Stimulated activated CD8-positive, alpha-beta memory T cell treated with anti-CD3 and anti-CD28 coated beads, Interleukin-7, amount 100 ng/mL, for 24 hours (primary cell): ENCODE results near the gene CDH26.
"Not testable (repeated sequence)": the region's sequence is repeated elsewhere in the genome, so short reads cannot be mapped to it uniquely, and the experiment has no call there.

ENCODE experiments used
- DNase-seq: peaks from one replicate; pipeline ENCODE4 v3.0.0-alpha.2; 2020; ENCODE audit warnings: low read depth

Gene CDH26

GRCh38 chr20:59940956-59941294 lies 17.3 kb upstream of the CDH26 start:
- DNase-seq = no peak

GRCh38 chr20:59942245-59942644 lies 16.0 kb upstream of the CDH26 start:
- no peak for DNase-seq

GRCh38 chr20:59944726-59945125 lies 13.5 kb upstream of the CDH26 start:
- no peak for DNase-seq

- DNase-seq = no peak
These were observed 13.0 kb upstream of the CDH26 start for GRCh38 chr20:59945175-59945574.

GRCh38 chr20:59945731-59946130 lies 12.5 kb upstream of the CDH26 start:
- DNase-seq = no peak

GRCh38 chr20:59947376-59947775 lies 10.8 kb upstream of the CDH26 start:
- DNase-seq = no peak

- no peak for DNase-seq
These were observed 10.0 kb upstream of the CDH26 start for GRCh38 chr20:59948212-59948611.

GRCh38 chr20:59948828-59949720 lies 9.1 kb upstream of the CDH26 start:
- DNase-seq = no peak

GRCh38 chr20:59949911-59950310 lies 8.3 kb upstream of the CDH26 start:
- no peak for DNase-seq

- no peak for DNase-seq
These were observed 3.5 kb upstream of the CDH26 start for GRCh38 chr20:59954718-59955117.

GRCh38 chr20:59955131-59955796 lies 3.0 kb upstream of the CDH26 start:
- no peak for DNase-seq

GRCh38 chr20:59957568-59957967 lies 655 bp upstream of the CDH26 start:
- DNase-seq = not testable (repeated sequence)

GRCh38 chr20:59958626-59959025 lies 403 bp downstream of the CDH26 start:
- no peak for DNase-seq

GRCh38 chr20:59961423-59961822 lies 3.2 kb downstream of the CDH26 start:
- DNase-seq = no peak

- DNase-seq = no peak
These were observed 3.9 kb downstream of the CDH26 start for GRCh38 chr20:59962155-59962554.

GRCh38 chr20:59966428-59966827 lies 8.2 kb downstream of the CDH26 start:
- DNase-seq = no peak

GRCh38 chr20:59971428-59971827 lies 13.2 kb downstream of the CDH26 start:
- no peak for DNase-seq

- DNase-seq = no peak
These were observed 14.0 kb downstream of the CDH26 start for GRCh38 chr20:59972037-59972801.

- DNase-seq = no peak
These were observed 18.0 kb downstream of the CDH26 start for GRCh38 chr20:59976156-59976782.

GRCh38 chr20:59977086-59977485 lies 18.9 kb downstream of the CDH26 start:
- DNase-seq = no peak

- DNase-seq = no peak
These were observed 24.9 kb downstream of the CDH26 start for GRCh38 chr20:59983076-59983475.

GRCh38 chr20:59984541-59984940 lies 26.3 kb downstream of the CDH26 start:
- no peak for DNase-seq
